ENCODE measurements around the gene OAF.
"Not testable (repeated sequence)": the region's sequence is repeated elsewhere in the genome, so short reads cannot be mapped to it uniquely, and the experiment has no call there.

The OAF gene

DNA sequence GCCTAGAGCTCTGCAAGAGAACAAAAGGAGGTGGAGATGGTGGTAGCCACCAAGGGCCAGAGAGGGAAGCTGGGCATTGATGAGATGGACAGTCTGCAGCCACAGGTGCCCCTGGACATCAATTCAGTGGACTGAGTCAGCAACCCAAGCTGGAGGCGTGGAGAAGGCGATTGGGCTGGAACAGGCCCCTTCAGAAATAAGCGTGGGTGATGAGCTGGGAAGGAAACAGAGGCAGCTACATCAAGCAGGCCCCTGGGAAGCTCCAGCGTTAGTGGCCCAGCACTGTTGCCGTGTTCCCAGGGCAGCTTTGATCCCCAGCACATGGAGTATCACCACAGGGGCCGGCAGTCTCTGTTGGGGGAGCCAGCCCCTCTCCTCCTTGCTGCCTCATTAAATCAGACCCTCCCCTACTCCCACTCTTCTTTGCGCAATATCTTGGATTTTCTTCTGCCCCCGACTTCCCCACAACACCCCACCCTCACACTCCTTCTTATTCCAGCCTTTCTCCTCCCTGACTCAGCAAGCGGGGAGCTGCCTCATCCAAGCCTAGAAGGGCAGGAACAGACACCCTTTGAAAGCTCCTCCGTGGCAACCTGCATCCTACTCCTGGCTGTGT lies 31.7 kb upstream of the OAF start:
- TF ChIP-seq PKNOX1 (IDR thresholded peaks at IDR 0.05), result no peak
- no peak for TF ChIP-seq FOXA1 (IDR thresholded peaks at IDR 0.05)
- DNase-seq (ENCODE audit: extremely low spot score), result no peak
- CTCF ChIA-PET, result interaction anchor here (0.6 to 2.8 kb wide), 2 partner anchors 50 to 483 kb away, joined by 3 to 15 read pairs; no protein-coding TSS in a partner anchor
- POLR2A ChIA-PET, result no interaction called here

DNA sequence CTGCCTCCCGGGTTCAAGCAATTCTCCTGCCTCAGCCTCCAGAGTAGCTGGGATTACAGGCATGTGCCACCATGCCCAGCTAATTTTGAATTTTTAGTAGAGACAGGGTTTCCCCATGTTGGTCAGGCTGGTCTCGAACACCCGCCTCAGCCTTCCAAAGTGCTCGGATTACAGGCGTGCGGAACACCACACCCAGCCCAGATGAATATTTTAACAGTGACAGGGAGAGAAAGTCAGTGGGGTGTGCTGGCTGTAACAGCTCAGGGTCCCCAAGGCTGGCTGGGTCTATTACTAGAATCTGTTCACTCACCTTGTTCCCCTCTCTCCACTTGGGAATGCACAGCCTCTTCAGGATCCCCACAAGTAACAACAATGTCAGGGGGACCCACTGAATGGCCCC lies 30.8 kb upstream of the OAF start:
- ChIA-PET POLR2A (interaction anchor here (0.8 kb wide), 1 partner anchor 9 kb away, joined by 3 read pairs; no protein-coding TSS in a partner anchor), CTCF (interaction anchor here (1.2 to 2.8 kb wide), 3 partner anchors 11 to 230 kb away, joined by 3 to 15 read pairs (median 6); no protein-coding TSS in a partner anchor)
- DNase-seq (ENCODE audit: extremely low spot score), result not testable (repeated sequence)

- no peak for DNase-seq (ENCODE audit: extremely low spot score)
- ChIA-PET POLR2A (interaction anchor here (0.8 kb wide), 1 partner anchor 10 kb away, joined by 3 read pairs; no protein-coding TSS in a partner anchor), CTCF (interaction anchor here (1.2 to 2.8 kb wide), 4 partner anchors 12 to 230 kb away, joined by 3 to 15 read pairs (median 5); no protein-coding TSS in a partner anchor)
- TF ChIP-seq LEF1 (IDR thresholded peaks at IDR 0.05; ENCODE audit: borderline replicate concordance) (no peak), PKNOX1 (IDR thresholded peaks at IDR 0.05) (no peak), FOXK2 (IDR thresholded peaks at IDR 0.05) (no peak), NFRKB (IDR thresholded peaks at IDR 0.05) (no peak), ZNF384 (IDR thresholded peaks at IDR 0.05) (no peak), CTBP1 (IDR thresholded peaks at IDR 0.05; ENCODE audit: borderline replicate concordance) (no peak), ELF4 (IDR thresholded peaks at IDR 0.05) (no peak), ARNT (IDR thresholded peaks at IDR 0.05) (no peak), FOXA1 (IDR thresholded peaks at IDR 0.05) (no peak), FOXM1 (IDR thresholded peaks at IDR 0.05; ENCODE audit: borderline replicate concordance) (no peak), SUZ12 (IDR thresholded peaks at IDR 0.05) (no peak), TARDBP (IDR thresholded peaks at IDR 0.05) (no peak), SP1 (IDR thresholded peaks at IDR 0.05) (no peak)
Measured at GRCh38 chr11:120180551-120181232, 30.1 kb upstream of the OAF start.

DNA sequence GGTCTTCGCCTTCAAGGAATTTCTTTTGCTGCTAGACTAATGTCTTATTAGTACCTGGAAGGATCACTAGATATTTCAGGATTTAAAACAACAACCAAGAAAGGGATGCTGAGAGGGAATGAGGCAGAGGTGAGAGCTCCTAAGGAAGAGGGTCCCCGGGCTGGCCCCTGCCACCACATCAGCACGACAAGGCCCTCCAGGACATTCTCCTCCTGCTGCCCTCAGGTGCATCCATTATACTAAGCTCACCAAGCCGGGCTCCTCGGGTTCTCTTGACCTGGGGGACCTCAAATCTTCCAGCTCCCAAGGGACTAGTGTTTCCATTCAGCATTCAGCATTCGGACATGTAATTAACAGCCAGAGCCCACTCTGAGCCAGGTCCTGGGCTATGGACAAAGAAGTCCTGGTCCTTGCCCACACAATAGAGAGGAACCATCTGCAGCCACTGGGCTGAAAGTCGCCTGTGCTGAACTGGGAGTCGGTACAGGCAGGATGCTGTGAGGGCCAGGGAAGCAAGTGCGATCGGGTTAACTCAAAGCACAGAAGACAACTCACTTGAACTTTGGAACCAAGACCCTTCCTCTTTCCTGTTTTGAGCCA lies 29.4 kb upstream of the OAF start:
- no peak for DNase-seq (ENCODE audit: extremely low spot score)
- TF ChIP-seq FOXK2 (IDR thresholded peaks at IDR 0.05) (no peak), TARDBP (IDR thresholded peaks at IDR 0.05) (no peak), HDGF (IDR thresholded peaks at IDR 0.05; ENCODE audit: borderline replicate concordance) (no peak), CTBP1 (IDR thresholded peaks at IDR 0.05; ENCODE audit: borderline replicate concordance) (no peak), LEF1 (IDR thresholded peaks at IDR 0.05; ENCODE audit: borderline replicate concordance) (no peak), ELF4 (IDR thresholded peaks at IDR 0.05) (no peak), PKNOX1 (IDR thresholded peaks at IDR 0.05) (no peak), ARNT (IDR thresholded peaks at IDR 0.05) (no peak), SP1 (IDR thresholded peaks at IDR 0.05) (no peak), BHLHE40 (IDR thresholded peaks at IDR 0.05; ENCODE audit: borderline replicate concordance) (no peak), ZNF384 (IDR thresholded peaks at IDR 0.05) (no peak), L3MBTL2 (conservative IDR thresholded peaks at IDR 0.05) (no peak), FOXM1 (IDR thresholded peaks at IDR 0.05; ENCODE audit: borderline replicate concordance) (no peak), SUZ12 (IDR thresholded peaks at IDR 0.05) (no peak), NFRKB (IDR thresholded peaks at IDR 0.05) (no peak), FOXA1 (IDR thresholded peaks at IDR 0.05) (no peak)
- CTCF ChIA-PET, result interaction anchor here (0.7 to 2.8 kb wide), 7 partner anchors 13 to 229 kb away, joined by 3 to 15 read pairs (median 3); no protein-coding TSS in a partner anchor
- POLR2A ChIA-PET, result no interaction called here

GRCh38 chr11:120182372-120182771 lies 28.5 kb upstream of the OAF start:
- no peak for DNase-seq (ENCODE audit: extremely low spot score)
- ChIA-PET CTCF (interaction anchor here (0.8 to 1.6 kb wide), 3 partner anchors 12 to 32 kb away, joined by 3 to 4 read pairs (median 3); no protein-coding TSS in a partner anchor), POLR2A (no interaction called here)
- no peak for TF ChIP-seq FOXA1 (IDR thresholded peaks at IDR 0.05)
- no peak for TF ChIP-seq LEF1 (IDR thresholded peaks at IDR 0.05; ENCODE audit: borderline replicate concordance)
- TF ChIP-seq SUZ12 (IDR thresholded peaks at IDR 0.05), result no peak
- TF ChIP-seq BHLHE40 (IDR thresholded peaks at IDR 0.05; ENCODE audit: borderline replicate concordance), result no peak
- TF ChIP-seq CTBP1 (IDR thresholded peaks at IDR 0.05; ENCODE audit: borderline replicate concordance), result no peak
- TF ChIP-seq ARNT (IDR thresholded peaks at IDR 0.05), result no peak
- TF ChIP-seq FOXK2 (IDR thresholded peaks at IDR 0.05), result no peak
- TF ChIP-seq ZNF384 (IDR thresholded peaks at IDR 0.05), result no peak
- TF ChIP-seq ELF4 (IDR thresholded peaks at IDR 0.05), result no peak
- TF ChIP-seq TARDBP (IDR thresholded peaks at IDR 0.05), result no peak
- TF ChIP-seq NFRKB (IDR thresholded peaks at IDR 0.05), result no peak
- no peak for TF ChIP-seq FOXM1 (IDR thresholded peaks at IDR 0.05; ENCODE audit: borderline replicate concordance)
- TF ChIP-seq PKNOX1 (IDR thresholded peaks at IDR 0.05), result no peak
